ENCODE results near the gene MRPS30. TPM values are rescaled to one million over a fixed set of nuclear protein-coding genes. Genes with fewer than 3 reads are reported as not detected.
"Not testable (repeated sequence)": the region's sequence is repeated elsewhere in the genome, so short reads cannot be mapped to it uniquely, and the experiment has no call there.

The MRPS30 gene
- total and polyA plus RNA-seq, 11 donors = 45.7 to 139 (median 74.0) TPM

DNA sequence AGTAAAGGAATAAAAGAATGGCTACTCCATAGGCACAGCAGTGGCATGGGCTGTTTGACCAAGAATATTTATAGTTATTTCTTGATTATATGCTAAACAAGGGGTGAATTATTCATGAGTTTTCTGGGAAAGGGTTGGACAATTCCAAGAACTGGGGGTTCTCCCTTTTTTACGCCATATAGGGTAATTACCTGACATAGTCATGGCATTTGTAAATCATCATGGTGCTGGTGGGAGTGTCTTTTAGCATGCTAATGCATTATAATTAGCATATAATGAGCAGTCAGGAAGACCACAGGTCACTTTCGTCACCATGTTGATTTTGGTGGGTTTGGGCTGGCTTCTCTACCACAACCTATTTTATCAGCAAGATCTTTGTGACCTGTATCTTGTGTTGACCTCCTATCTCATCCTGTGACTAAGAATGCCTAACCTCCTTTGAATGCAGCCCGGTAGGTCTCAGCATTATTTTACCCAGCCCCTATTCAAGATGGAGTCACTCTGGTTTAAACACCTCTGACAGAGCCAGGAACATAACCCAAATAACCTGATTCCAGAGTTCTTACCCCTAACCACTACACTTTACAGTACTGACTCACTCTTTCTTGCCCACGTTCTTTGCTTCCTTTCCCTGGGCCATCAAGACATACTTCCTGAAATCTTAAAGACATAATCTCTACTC lies 25.0 kb upstream of the MRPS30 start:
- intact Hi-C loops (cut with DNase I) = no loop called here
- TF ChIP-seq POLR2A (IDR thresholded peaks at IDR 0.05) = no peak
- TF ChIP-seq, protein P1, sequence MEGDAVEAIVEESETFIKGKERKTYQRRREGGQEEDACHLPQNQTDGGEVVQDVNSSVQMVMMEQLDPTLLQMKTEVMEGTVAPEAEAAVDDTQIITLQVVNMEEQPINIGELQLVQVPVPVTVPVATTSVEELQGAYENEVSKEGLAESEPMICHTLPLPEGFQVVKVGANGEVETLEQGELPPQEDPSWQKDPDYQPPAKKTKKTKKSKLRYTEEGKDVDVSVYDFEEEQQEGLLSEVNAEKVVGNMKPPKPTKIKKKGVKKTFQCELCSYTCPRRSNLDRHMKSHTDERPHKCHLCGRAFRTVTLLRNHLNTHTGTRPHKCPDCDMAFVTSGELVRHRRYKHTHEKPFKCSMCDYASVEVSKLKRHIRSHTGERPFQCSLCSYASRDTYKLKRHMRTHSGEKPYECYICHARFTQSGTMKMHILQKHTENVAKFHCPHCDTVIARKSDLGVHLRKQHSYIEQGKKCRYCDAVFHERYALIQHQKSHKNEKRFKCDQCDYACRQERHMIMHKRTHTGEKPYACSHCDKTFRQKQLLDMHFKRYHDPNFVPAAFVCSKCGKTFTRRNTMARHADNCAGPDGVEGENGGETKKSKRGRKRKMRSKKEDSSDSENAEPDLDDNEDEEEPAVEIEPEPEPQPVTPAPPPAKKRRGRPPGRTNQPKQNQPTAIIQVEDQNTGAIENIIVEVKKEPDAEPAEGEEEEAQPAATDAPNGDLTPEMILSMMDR (IDR thresholded peaks at IDR 0.05) = no peak
- 91 to 95% (median 93%) methylated on average over 4 of the region's 4 CpGs for WGBS, 4 donors
- DNase-seq (no peak), ATAC-seq (no peak)
- Histone ChIP-seq H3K4me3 (no peak overlapping the region), H3K27ac (no peak overlapping the region), H3K4me1 (no peaks in the 10 kb centered on the region), H3K9me3 (peaks cover 0 to 9% (median 0%) of the 10 kb centered on the region in 12 donors), H3K27me3 (no peaks in the 10 kb centered on the region), H3K36me3 (no peaks in the 10 kb centered on the region)

DNA sequence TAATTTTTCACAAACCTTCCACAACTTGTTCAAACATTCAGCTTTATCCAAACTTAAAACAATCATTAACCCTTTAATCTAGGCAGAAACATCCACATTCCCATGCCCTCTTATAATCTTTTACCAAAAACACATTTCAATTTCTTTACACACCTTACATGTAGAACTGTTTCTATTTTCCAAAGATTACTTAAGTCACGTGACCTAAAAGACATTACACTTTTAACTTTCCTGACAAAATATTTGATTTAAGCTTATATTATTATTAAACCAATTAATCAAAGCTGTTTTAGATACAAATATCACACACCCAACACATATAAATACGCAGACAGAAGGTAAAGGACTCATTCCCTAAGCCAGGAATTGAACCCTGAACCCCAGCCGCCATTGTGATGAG lies 21.0 kb upstream of the MRPS30 start:
- Histone ChIP-seq H3K27me3 (no peaks in the 10 kb centered on the region), H3K36me3 (no peaks in the 10 kb centered on the region), H3K4me3 (no peak overlapping the region), H3K9me3 (peaks cover 0 to 14% (median 2%) of the 10 kb centered on the region in 12 donors), H3K4me1 (no peaks in the 10 kb centered on the region), H3K27ac (no peak overlapping the region)
- TF ChIP-seq POLR2A (IDR thresholded peaks at IDR 0.05) = no peak
- TF ChIP-seq, protein P1 (IDR thresholded peaks at IDR 0.05) = no peak
- intact Hi-C loops (cut with DNase I) = no loop called here
- no peak for DNase-seq
- no peak for ATAC-seq
- 79 to 96% (median 95%) methylated on average over 3 of the region's 3 CpGs for WGBS, 4 donors

- H3K4me1 ChIP-seq; ATAC-seq; H3K27me3 ChIP-seq; H3K4me3 ChIP-seq; intact Hi-C loops (cut with DNase I); H3K27ac ChIP-seq; DNase-seq; H3K36me3 ChIP-seq: not testable (repeated sequence)
- H3K9me3 ChIP-seq = peaks cover 0 to 31% (median 4%) of the 10 kb centered on the region in 12 donors
- 70 to 77% (median 72%) methylated on average over 11 of the region's 11 CpGs for WGBS, 4 donors
Measured at GRCh38 chr5:44789372-44789995, 19.3 kb upstream of the MRPS30 start.

GRCh38 chr5:44792031-44792673 lies 16.6 kb upstream of the MRPS30 start:
- 90 to 94% (median 94%) methylated on average over 8 of the region's 8 CpGs for WGBS, 4 donors
- H3K4me3 ChIP-seq; intact Hi-C loops (cut with DNase I): not testable (repeated sequence)

DNA sequence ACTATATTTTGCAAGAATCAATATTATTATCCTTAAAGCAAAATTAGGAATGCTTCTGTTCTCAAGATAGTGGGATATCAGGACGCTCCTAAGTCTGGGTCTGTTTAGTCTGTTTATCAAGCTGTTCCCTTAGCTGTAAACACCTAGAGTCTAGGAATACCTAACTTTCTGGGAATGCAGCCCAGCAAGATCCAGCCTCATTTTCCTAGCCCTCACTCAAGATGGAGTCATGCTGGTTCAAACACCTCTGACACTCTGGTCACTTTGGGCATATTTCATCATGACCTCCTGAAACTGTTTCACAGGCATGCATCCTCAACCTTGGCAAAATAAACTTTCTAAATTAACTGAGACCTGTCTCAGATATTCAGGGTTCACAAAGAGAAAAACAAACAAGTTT lies 14.4 kb upstream of the MRPS30 start:
- 85 to 100% (median 97%) methylated on average over 1 of the region's 1 CpG for WGBS, 4 donors
- H3K9me3 ChIP-seq = peaks cover 0 to 51% (median 10%) of the 10 kb centered on the region in 12 donors
- TF ChIP-seq, protein P1 (IDR thresholded peaks at IDR 0.05) = no peak
- TF ChIP-seq POLR2A (IDR thresholded peaks at IDR 0.05) = no peak
- peaks cover 0 to 6% (median 0%) of the 10 kb centered on the region in 9 donors for H3K36me3 ChIP-seq
- H3K4me3 ChIP-seq = no peak overlapping the region
- no peak for ATAC-seq
- DNase-seq = no peak
- intact Hi-C loops (cut with DNase I) = no loop called here
- H3K27ac ChIP-seq = no peak overlapping the region
- H3K27me3 ChIP-seq = no peaks in the 10 kb centered on the region
- H3K4me1 ChIP-seq = no peaks in the 10 kb centered on the region

More at GRCh38 chr5:44792031-44792673, 16.6 kb upstream of the MRPS30 start:
- ATAC-seq, H3K4me1 ChIP-seq, H3K27ac ChIP-seq, DNase-seq, H3K27me3 ChIP-seq, H3K36me3 ChIP-seq: not testable (repeated sequence)
- H3K9me3 ChIP-seq = peaks cover 0 to 46% (median 10%) of the 10 kb centered on the region in 12 donors

All from heart left ventricle (tissue), 16 donors.